GM12878 (cell line): Measurements from ENCODE around the gene CREB3L1. TPM values are rescaled to one million over a fixed set of nuclear protein-coding genes. Genes with fewer than 3 reads are reported as not detected.

Source experiments
- CEBPB ChIP-seq, 2 experiments: fragments of 150-350 bp in 1 of 2; IDR thresholded peaks; 2 replicates each; pipeline ENCODE4 v1.6.1; 2012 to 2014; ENCODE audit warnings: low read depth in 2 of 2, low read length in 2 of 2, borderline replicate concordance in 1 of 2, inconsistent platforms in 1 of 2
- EED ChIP-seq: sonication (generic); IDR thresholded peaks from 2 replicates; pipeline ENCODE4 v1.6.1; 2016; ENCODE audit warnings: antibody characterized with exemption, low read depth
- EGR1 ChIP-seq, 2 experiments: IDR thresholded peaks; 1 replicate in 1 of 2; 2 replicates in 1 of 2; pipeline ENCODE4 v1.6.1; 2011 to 2012; ENCODE audit warnings: low read depth in 2 of 2, low read length in 2 of 2, borderline replicate concordance in 1 of 2, mild to moderate bottlenecking in 1 of 2, moderate library complexity in 1 of 2
- EP300 ChIP-seq, 2 experiments: fragments of 150-350 bp in 1 of 2; IDR thresholded peaks; 2 replicates each; pipeline ENCODE4 v1.6.1; 2011 to 2012; ENCODE audit warnings: low read depth in 2 of 2, low read length in 2 of 2, borderline replicate concordance in 1 of 2, improper control_type of control experiment in 1 of 2, inconsistent platforms in 1 of 2; ENCODE audit not compliant: control insufficient read depth in 1 of 2
- ETV6 ChIP-seq, 2 experiments: fragments of 450-650 bp in 1 of 2; IDR thresholded peaks in 1 of 2; conservative IDR thresholded peaks in 1 of 2; 2 replicates each; pipeline ENCODE4 v1.6.1; 2014; ENCODE audit warnings: antibody characterized with exemption in 1 of 2, borderline replicate concordance in 1 of 2, low read depth in 1 of 2, mild to moderate bottlenecking in 1 of 2, moderate library complexity in 1 of 2
- FOXK2 ChIP-seq: fragments of 450-650 bp; IDR thresholded peaks from 2 replicates; pipeline ENCODE4 v1.6.1; 2017; ENCODE audit warnings: mild to moderate bottlenecking, moderate library complexity
- GABPA ChIP-seq: IDR thresholded peaks from 2 replicates; pipeline ENCODE4 v1.6.1; 2014; ENCODE audit warnings: antibody characterized with exemption, low read depth, mild to moderate bottlenecking, inconsistent platforms
- GATAD2B ChIP-seq: fragments of 450-650 bp; conservative IDR thresholded peaks from 2 replicates; pipeline ENCODE4 v1.6.1; 2017; ENCODE audit warnings: low read depth, mild to moderate bottlenecking, moderate library complexity
- KDM1A ChIP-seq: fragments of 200-600 bp; sonication (generic); IDR thresholded peaks from 2 replicates; pipeline ENCODE4 v1.6.1; 2016; ENCODE audit warnings: borderline replicate concordance
- LARP7 ChIP-seq: fragments of 450-650 bp; IDR thresholded peaks from 2 replicates; pipeline ENCODE4 v1.6.1; 2017; ENCODE audit warnings: mild to moderate bottlenecking
- MEF2B ChIP-seq: fragments of 450-650 bp; IDR thresholded peaks from 2 replicates; pipeline ENCODE4 v1.6.1; 2018; ENCODE audit warnings: mild to moderate bottlenecking, moderate library complexity; ENCODE audit not compliant: partially characterized antibody, poor library complexity, severe bottlenecking
- MXI1 ChIP-seq: fragments of 150-350 bp; IDR thresholded peaks from 2 replicates; pipeline ENCODE4 v1.6.1; 2011; ENCODE audit warnings: low read depth, mild to moderate bottlenecking, inconsistent platforms, low read length, improper control_type of control experiment
- NFYA ChIP-seq: IDR thresholded peaks from 2 replicates; pipeline ENCODE4 v1.6.1; 2011; ENCODE audit warnings: low read depth, mild to moderate bottlenecking, low read length, improper control_type of control experiment, borderline replicate concordance
- NR2C2 ChIP-seq: IDR thresholded peaks from 2 replicates; pipeline ENCODE4 v1.6.1; 2011; ENCODE audit warnings: borderline replicate concordance, low read depth; ENCODE audit not compliant: control insufficient read depth, insufficient read length
- PBX3 ChIP-seq: IDR thresholded peaks from 2 replicates; pipeline ENCODE4 v1.6.1; 2011; ENCODE audit warnings: mild to moderate bottlenecking, low read depth, low read length, moderate library complexity; ENCODE audit not compliant: insufficient replicate concordance
- RB1 ChIP-seq: fragments of 450-650 bp; formaldehyde crosslinking; IDR thresholded peaks from 2 replicates; pipeline ENCODE4 v1.6.1; 2017; ENCODE audit warnings: mild to moderate bottlenecking, borderline replicate concordance
- RBBP5 ChIP-seq: fragments of 200-600 bp; sonication (generic); conservative IDR thresholded peaks from 2 replicates; pipeline ENCODE4 v1.6.1; 2016
- SMAD1 ChIP-seq: fragments of 450-650 bp; IDR thresholded peaks from 2 replicates; pipeline ENCODE4 v1.6.1; 2018; ENCODE audit warnings: mild to moderate bottlenecking, low read depth; ENCODE audit not compliant: partially characterized antibody
- SMC3 ChIP-seq: IDR thresholded peaks from 2 replicates; pipeline ENCODE4 v1.6.1; 2011; ENCODE audit warnings: low read length, improper control_type of control experiment, borderline replicate concordance
- SREBF1 ChIP-seq: IDR thresholded peaks from 2 replicates; pipeline ENCODE4 v1.6.1; 2012; ENCODE audit warnings: mild to moderate bottlenecking, low read length
- STAT3 ChIP-seq: IDR thresholded peaks from 2 replicates; pipeline ENCODE4 v1.6.1; 2011; ENCODE audit warnings: low read depth, low read length, improper control_type of control experiment
- TARDBP ChIP-seq: IDR thresholded peaks from 2 replicates; pipeline ENCODE4 v1.6.1; 2016; ENCODE audit warnings: borderline replicate concordance
- TCF7 ChIP-seq: IDR thresholded peaks from 2 replicates; pipeline ENCODE4 v1.6.1; 2014; ENCODE audit warnings: antibody characterized with exemption, borderline replicate concordance
- YY1 ChIP-seq: IDR thresholded peaks from 2 replicates; pipeline ENCODE4 v1.6.1; 2011; ENCODE audit warnings: low read depth, mild to moderate bottlenecking, low read length
- ZBTB40 ChIP-seq: fragments of 450-650 bp; IDR thresholded peaks from 2 replicates; pipeline ENCODE4 v1.6.1; 2016; ENCODE audit warnings: mild to moderate bottlenecking, moderate library complexity, borderline replicate concordance
- ZSCAN29 ChIP-seq: fragments of 450-650 bp; IDR thresholded peaks from 2 replicates; pipeline ENCODE4 v1.6.1; 2017; ENCODE audit warnings: mild to moderate bottlenecking, moderate library complexity
- polyA plus RNA-seq, 11 experiments: library from polyadenylated mRNA; depleted of rRNA in 4 of 11; unstranded in 6 of 11; stranded (reverse) in 5 of 11; fragments of >200 nt; fragmentation: Nextera tagmentation in 4 of 11; fragmentation: Illumina TruSeq in 1 of 11; extraction: Ambion mirVana in 4 of 11; extraction: Trizol in 1 of 11; gene quantifications; 1 replicate in 1 of 11; 2 replicates in 10 of 11; pipeline versions ENCODE4 v1.2.1 to v1.2.3, GENCODE V29; 2011 to 2016; ENCODE audit warnings: inconsistent platforms in 2 of 11, missing spikeins in 2 of 11, low read depth in 1 of 11
- total RNA-seq, 4 experiments: library from RNA; depleted of rRNA in 3 of 4; stranded (reverse); fragments of >200 nt in 3 of 4; fragmentation: Illumina TruSeq in 1 of 4; extraction: Trizol in 1 of 4; gene quantifications; 2 replicates each; pipeline versions ENCODE4 v1.2.1 to v1.2.3, GENCODE V29; 2013 to 2021

The CREB3L1 gene
- total and polyA plus RNA-seq, 10 of the 15 experiments (the other 5 are each of a cell fraction or from before 2014, with no cell fraction given), result 0.03 to 1.4 (median 0.22) TPM

GRCh38 chr11:46352063-46352841 lies 74.8 kb downstream of the CREB3L1 start (continued):
- TF ChIP-seq PBX3 (no peak), YY1 (peak; percentile 66), LARP7 (0 out of 2 replicates have a peak, but pooled peaks have one; percentile 4), MXI1 (no peak), FOXK2 (no peak), ZBTB40 (peak; percentile 62; the same call in 1 of the 2 replicates), RBBP5 (no peak), KDM1A (no peak), SREBF1 (no peak), RB1 (peak; percentile 25; the same call in 1 of the 2 replicates), SMAD1 (no peak), TCF7 (no peak), STAT3 (no peak), EED (no peak; the same call in 1 of the 2 replicates), CEBPB (IDR thresholded peaks at IDR 0.05; ENCODE audit: borderline replicate concordance in 1 of 2, low read depth in 2 of 2, low read length in 2 of 2) (no peak), NR2C2 (no peak), EP300 (IDR thresholded peaks at IDR 0.05; ENCODE audit: borderline replicate concordance in 1 of 2, control insufficient read depth in 1 of 2, low read depth in 2 of 2, low read length in 2 of 2) (no peak), NFYA (no peak), ETV6 (conservative IDR thresholded peaks at IDR 0.05 in 1 of 2, IDR thresholded peaks at IDR 0.05 in 1 of 2; ENCODE audit: borderline replicate concordance in 1 of 2, low read depth in 1 of 2) (no peak), ZSCAN29 (no peak), MEF2B (peak; percentile 57), SMC3 (peak; percentile 81; the same call in 1 of the 2 replicates), GABPA (peak; percentile 70; the same call in 1 of the 2 replicates), GATAD2B (peak; percentile 67), EGR1 (IDR thresholded peaks at IDR 0.05; ENCODE audit: borderline replicate concordance in 1 of 2, low read depth in 2 of 2, low read length in 2 of 2) (0 out of 3 replicates have a peak, but pooled peaks of 1 of the 2 experiments have one; percentile 17), TARDBP (no peak)
